A673 (cell line): Measurements from ENCODE around the gene KLRF1. TPM values are rescaled to one million over a fixed set of nuclear protein-coding genes. Genes with fewer than 3 reads are reported as not detected.

Experiments
- BruUV-seq: library from RNA; stranded (reverse); fragments of 400-500 nt; replicated peaks from 2 replicates; lab custom pipeline; 2021; lab: Mats Ljungman, UMichigan
- CTCF ChIA-PET: fragments of 300-600 bp; sonication (Branson Sonifier 250); formaldehyde crosslinking; loops from one replicate; lab custom pipeline; 2022; ENCODE audit warnings: antibody characterized with exemption; lab: Charles Lee
- POLR2A ChIA-PET: fragments of 300-600 bp; sonication (Branson Sonifier 250); formaldehyde crosslinking; loops from one replicate; lab custom pipeline; 2022; ENCODE audit warnings: antibody characterized with exemption; ENCODE audit not compliant: low non-redundant PET; lab: Charles Lee
- DNase-seq: peaks from one replicate; pipeline ENCODE4 v3.0.0-alpha.2; 2015; ENCODE audit warnings: low spot score
- H3K27ac ChIP-seq: fragments of 200-600 bp; sonication (generic); 2 replicates; pipeline ENCODE4 v1.5.1; 2016; ENCODE audit warnings: mixed run types, low read depth, mild to moderate bottlenecking, mixed read lengths, antibody characterized with exemption, low read length; ENCODE audit not compliant: poor library complexity, severe bottlenecking
- H3K27me3 ChIP-seq: fragments of 200-600 bp; sonication (generic); replicated peaks from 2 replicates; pipeline ENCODE4 v1.6.1; 2017; ENCODE audit warnings: mixed run types, low read depth, mild to moderate bottlenecking, mixed read lengths, antibody characterized with exemption, low read length; ENCODE audit not compliant: insufficient read depth, poor library complexity
- H3K36me3 ChIP-seq: fragments of 200-600 bp; sonication (generic); 2 replicates; pipeline ENCODE4 v1.6.1; 2016; ENCODE audit warnings: mixed run types, mild to moderate bottlenecking, mixed read lengths, antibody characterized with exemption, low read length; ENCODE audit not compliant: insufficient read depth, poor library complexity, severe bottlenecking
- H3K4me1 ChIP-seq: fragments of 200-600 bp; sonication (generic); 2 replicates; pipeline ENCODE4 v1.6.1; 2017; ENCODE audit warnings: mixed run types, mild to moderate bottlenecking, mixed read lengths, antibody characterized with exemption, low read length; ENCODE audit not compliant: insufficient read depth, poor library complexity, severe bottlenecking
- H3K4me3 ChIP-seq: fragments of 200-600 bp; sonication (generic); 2 replicates; pipeline ENCODE4 v1.5.1; 2016; ENCODE audit warnings: low read depth, mixed run types, mild to moderate bottlenecking, mixed read lengths, low read length; ENCODE audit not compliant: poor library complexity, severe bottlenecking
- H3K9me3 ChIP-seq: fragments of 200-600 bp; sonication (generic); 2 replicates; pipeline ENCODE4 v1.6.1; 2016; ENCODE audit warnings: mixed run types, low read depth, mild to moderate bottlenecking, mixed read lengths, antibody characterized with exemption, low read length; ENCODE audit not compliant: poor library complexity, severe bottlenecking
- CTCF ChIP-seq: fragments of 300-800, 200-600 bp; sonication (generic); conservative IDR thresholded peaks from 2 replicates; pipeline ENCODE4 v1.5.1; 2017; ENCODE audit warnings: low read depth, mild to moderate bottlenecking, antibody characterized with exemption, low read length, moderate library complexity, mixed read lengths
- EZH2 ChIP-seq: fragments of 200-600 bp; sonication (generic); IDR thresholded peaks from 2 replicates; pipeline ENCODE4 v1.6.1; 2017; ENCODE audit warnings: borderline replicate concordance, low read depth, mild to moderate bottlenecking, mixed read lengths, antibody characterized with exemption, low read length; ENCODE audit not compliant: poor library complexity, severe bottlenecking
- intact Hi-C: fragments of 100-400 bp; cut with micrococcal nuclease; formaldehyde crosslinking; loops from one replicate; pipeline ENCODE4 v1.10.0; 2022; ENCODE audit not compliant: unreplicated experiment
- total RNA-seq: library from RNA; stranded (reverse); gene quantifications from 2 replicates; pipeline ENCODE4 v1.2.3, GENCODE V29; 2021

The KLRF1 gene
- total RNA-seq, 1 experiment from 2014 or later: not detected

DNA sequence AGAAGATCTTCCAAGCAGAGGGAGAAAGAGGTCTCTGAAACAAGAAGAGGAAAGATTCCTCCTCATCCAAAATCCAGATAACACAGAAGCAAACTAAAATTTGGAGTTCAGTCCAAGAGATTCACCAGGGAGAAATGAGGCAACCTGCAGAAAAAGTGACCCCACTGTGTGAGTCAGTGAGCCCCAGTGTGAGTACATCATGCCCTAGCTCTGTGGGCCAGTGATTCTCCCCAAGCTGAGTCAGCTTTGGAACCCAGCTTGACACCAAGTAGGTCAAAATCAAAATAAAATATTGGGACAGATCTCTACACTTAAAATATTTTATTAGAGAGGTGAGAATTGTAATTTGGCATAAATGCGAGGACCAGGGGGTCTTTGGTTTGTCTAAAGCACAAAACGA lies 24.6 kb downstream of the KLRF1 start:
- TF ChIP-seq EZH2: no peak
- no peak for TF ChIP-seq CTCF
- Histone ChIP-seq H3K9me3 (no peaks in the 10 kb centered on the region), H3K4me1 (no peaks in the 10 kb centered on the region), H3K36me3 (no peaks in the 10 kb centered on the region), H3K27me3 (no peaks in the 10 kb centered on the region), H3K4me3 (no peak overlapping the region), H3K27ac (no peak overlapping the region)
- ChIA-PET CTCF (no interaction called here), POLR2A (no interaction called here)
- DNase-seq: no peak
- intact Hi-C loops: no loop called here
- no TSS peak for BruUV-seq

- POLR2A ChIA-PET: no interaction called here
- H3K4me1 ChIP-seq: no peaks in the 10 kb centered on the region
- no peak for DNase-seq
- no peaks in the 10 kb centered on the region for H3K9me3 ChIP-seq
- H3K27ac ChIP-seq: no peak overlapping the region
- CTCF ChIA-PET: no interaction called here
- H3K4me3 ChIP-seq: no peak overlapping the region
- intact Hi-C loops: no loop called here
- H3K36me3 ChIP-seq: no peaks in the 10 kb centered on the region
- H3K27me3 ChIP-seq: no peaks in the 10 kb centered on the region
- no TSS peak for BruUV-seq
- no peak for TF ChIP-seq EZH2
Observed at GRCh38 chr12:9856151-9856550, 28.9 kb downstream of the KLRF1 start.

DNA sequence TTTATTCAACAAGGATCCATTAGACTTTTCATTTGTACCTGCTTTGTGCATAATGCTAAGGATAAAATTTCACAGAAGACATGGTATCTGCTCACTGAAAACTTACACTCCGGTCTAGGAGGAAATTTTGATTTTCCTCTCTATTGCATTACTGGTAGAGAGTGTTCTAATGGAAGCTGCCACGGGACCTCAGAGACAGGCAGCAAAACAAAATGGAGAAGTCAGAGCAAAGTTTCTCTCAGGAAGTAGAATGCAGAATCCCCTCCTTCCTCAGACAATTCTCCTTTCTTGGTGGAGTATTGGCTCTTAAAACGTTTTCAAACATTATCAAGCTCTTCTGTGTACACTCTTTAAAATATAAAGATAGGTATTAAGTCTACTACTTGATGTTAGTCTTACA lies 29.6 kb downstream of the KLRF1 start:
- no peaks in the 10 kb centered on the region for H3K9me3 ChIP-seq

More for the DNA sequence above, 29.6 kb downstream of the KLRF1 start:
- TF ChIP-seq CTCF (no peak), EZH2 (no peak)
- Histone ChIP-seq H3K27me3 (no peaks in the 10 kb centered on the region), H3K4me1 (no peaks in the 10 kb centered on the region), H3K36me3 (no peaks in the 10 kb centered on the region), H3K4me3 (no peak overlapping the region), H3K27ac (no peak overlapping the region)
- intact Hi-C loops: no loop called here
- ChIA-PET CTCF (no interaction called here), POLR2A (no interaction called here)
- BruUV-seq: no TSS peak
- no peak for DNase-seq
